Naive thymus-derived CD4-positive, alpha-beta T cell (primary cell): ENCODE data around the gene IKZF1. TPM values are rescaled to one million over a fixed set of nuclear protein-coding genes. Genes with fewer than 3 reads are reported as not detected.

Experiments used
- ATAC-seq: fragments of 150-1000 bp; cut with Tn5 transposase; 2 replicates; pipeline ENCODE4 v1.10.0; 2021; ENCODE audit warnings: mild to moderate bottlenecking, moderate library complexity
- CTCF ChIA-PET: fragments of 350-600 bp; sonication (Branson Sonifier 250); formaldehyde crosslinking; loops from one replicate; lab custom pipeline; 2021; ENCODE audit warnings: antibody characterized with exemption; lab: Charles Lee
- POLR2A ChIA-PET: fragments of 350-600 bp; sonication (Branson Sonifier 250); formaldehyde crosslinking; loops from one replicate; lab custom pipeline; 2021; ENCODE audit warnings: antibody characterized with exemption, inconsistent platforms; lab: Charles Lee
- DNase-seq, 9 donors: peaks; one replicate each; pipeline versions ENCODE4 v3.0.0 to v3.0.0-alpha.2; 2020 to 2022; ENCODE audit warnings: mixed read lengths in 1 of 9
- H3K27ac ChIP-seq: one replicate; pipeline ENCODE4 v1.7.0; 2013; ENCODE audit warnings: mild to moderate bottlenecking, low read depth, low read length, moderate library complexity
- H3K27me3 ChIP-seq, 2 donors: one replicate each; pipeline ENCODE4 v1.7.0; 2013; ENCODE audit warnings: low read length in 2 of 2, mild to moderate bottlenecking in 2 of 2, moderate library complexity in 2 of 2; ENCODE audit not compliant: control insufficient read depth in 2 of 2, insufficient read depth in 2 of 2
- H3K36me3 ChIP-seq, 3 experiments: 1 replicate in 2 of 3; 2 replicates in 1 of 3; pipeline ENCODE4 v1.7.0; 2013; ENCODE audit warnings: low read length in 3 of 3, mild to moderate bottlenecking in 3 of 3, moderate library complexity in 1 of 3; ENCODE audit not compliant: insufficient read depth in 3 of 3, control insufficient read depth in 2 of 3
- H3K4me1 ChIP-seq, 2 donors: one replicate each; pipeline ENCODE4 v1.7.0; 2013; ENCODE audit warnings: low read length in 2 of 2, mild to moderate bottlenecking in 2 of 2, moderate library complexity in 1 of 2; ENCODE audit not compliant: control insufficient read depth in 2 of 2, insufficient read depth in 2 of 2
- H3K4me3 ChIP-seq: 2 replicates; pipeline ENCODE4 v1.7.0; 2013; ENCODE audit warnings: mild to moderate bottlenecking, low read length
- H3K9me3 ChIP-seq, 3 experiments: 1 replicate in 2 of 3; 2 replicates in 1 of 3; pipeline ENCODE4 v1.7.0; 2013; ENCODE audit warnings: low read length in 3 of 3; ENCODE audit not compliant: control insufficient read depth in 2 of 3
- H3K27ac Mint-ChIP-seq, 9 donors: one replicate each; pipeline ENCODE4 v1.8.0; 2020 to 2022; ENCODE audit warnings: mixed read lengths in 9 of 9, mild to moderate bottlenecking in 8 of 9, moderate library complexity in 5 of 9, inconsistent platforms in 2 of 9
- H3K27me3 Mint-ChIP-seq, 5 donors: one replicate each; pipeline ENCODE4 v1.8.0; 2021 to 2022; ENCODE audit warnings: mixed read lengths in 5 of 5, mild to moderate bottlenecking in 1 of 5
- H3K36me3 Mint-ChIP-seq, 5 donors: one replicate each; pipeline ENCODE4 v1.8.0; 2020 to 2022; ENCODE audit warnings: mixed read lengths in 5 of 5, mild to moderate bottlenecking in 3 of 5, inconsistent platforms in 1 of 5
- H3K4me1 Mint-ChIP-seq, 7 donors: one replicate each; pipeline ENCODE4 v1.8.0; 2020 to 2022; ENCODE audit warnings: mixed read lengths in 7 of 7, mild to moderate bottlenecking in 3 of 7, inconsistent platforms in 1 of 7
- H3K4me3 Mint-ChIP-seq, 10 donors: one replicate each; pipeline ENCODE4 v1.8.0; 2020 to 2022; ENCODE audit warnings: mild to moderate bottlenecking in 10 of 10, mixed read lengths in 10 of 10, moderate library complexity in 6 of 10, inconsistent platforms in 2 of 10
- H3K9me3 Mint-ChIP-seq, 11 donors: one replicate each; pipeline ENCODE4 v1.8.0; 2020 to 2022; ENCODE audit warnings: mixed read lengths in 11 of 11, mild to moderate bottlenecking in 4 of 11, inconsistent platforms in 1 of 11, moderate library complexity in 1 of 11
- intact Hi-C, 2 donors: fragments of 100-400 bp; cut with micrococcal nuclease; formaldehyde crosslinking; loops; one replicate each; pipeline ENCODE4 v1.15.1; 2023
- polyA plus RNA-seq, 2 donors: library from polyadenylated mRNA; unstranded; fragments of 300-500 nt; fragmentation: Illumina TruSeq; gene quantifications; one replicate each; pipeline ENCODE4 v1.2.3, GENCODE V29; 2021
- total RNA-seq, 6 experiments: library from RNA in 5 of 6; stranded (reverse) in 5 of 6; gene quantifications; 1 replicate in 5 of 6; 2 replicates in 1 of 6; pipeline ENCODE4 v1.2.3 and lab custom pipeline; 2021 to 2026

IKZF1 gene
- total and polyA plus RNA-seq, 7 experiments from 2014 or later = 258 to 548 (median 434) TPM

DNA sequence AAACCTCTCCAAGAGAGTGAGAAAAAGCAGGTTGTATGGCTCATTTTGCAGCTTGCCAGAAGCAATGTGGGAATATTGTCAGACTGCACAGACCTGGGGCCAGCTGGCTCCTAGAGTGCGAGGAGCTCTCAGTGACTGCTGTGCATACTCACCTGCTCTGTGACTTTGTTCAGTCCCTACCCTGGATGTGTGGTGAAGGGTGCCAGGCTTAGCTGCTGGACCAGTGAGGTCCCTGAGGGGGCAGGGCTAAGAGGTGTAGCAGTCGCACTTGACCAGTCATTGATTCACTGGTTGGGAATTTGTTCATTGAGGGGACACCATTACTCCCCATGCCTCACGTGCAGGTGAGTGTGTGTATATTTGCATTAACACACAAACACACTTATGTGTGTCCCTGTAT is 60.1 kb downstream of the IKZF1 start:
- ChIA-PET POLR2A (interaction anchor here (3.4 to 43.0 kb wide), 6 partner anchors 1 to 156 kb away, joined by 15 to 2368 read pairs (median 808); partner anchors contain the start of gene IKZF1), CTCF (interaction anchor here (1.0 to 15.2 kb wide), 8 partner anchors 9 to 160 kb away, joined by 3 to 210 read pairs (median 7); partner anchors contain the start of gene IKZF1)
- peaks cover 0 to 7% (median 0%) of the 10 kb centered on the region in 11 donors for H3K9me3 Mint-ChIP-seq
- intact Hi-C loops = no loop called here
- peaks cover 69 to 100% (median 99%) of the 10 kb centered on the region in 7 donors for H3K4me1 Mint-ChIP-seq
- DNase-seq (no peak), ATAC-seq (no peak)
- H3K36me3 Mint-ChIP-seq = peaks cover 8 to 80% (median 61%) of the 10 kb centered on the region in 5 donors
- Histone ChIP-seq H3K27ac (peak overlapping the region; percentile 94), H3K4me1 (peaks cover 92 to 94% of the 10 kb centered on the region in 2 donors), H3K9me3 (no peaks in the 10 kb centered on the region), H3K36me3 (peaks cover 0 to 39% (median 3%) of the 10 kb centered on the region in 3 experiments), H3K27me3 (no peaks in the 10 kb centered on the region), H3K4me3 (no peak overlapping the region)
- H3K27ac Mint-ChIP-seq = peak overlapping the region in 6 of 9 donors; percentile 79 to 100 (median 100)
- H3K4me3 Mint-ChIP-seq = peak overlapping the region in 7 of 10 donors; percentile 35 to 89 (median 60)
- no peaks in the 10 kb centered on the region for H3K27me3 Mint-ChIP-seq

DNA sequence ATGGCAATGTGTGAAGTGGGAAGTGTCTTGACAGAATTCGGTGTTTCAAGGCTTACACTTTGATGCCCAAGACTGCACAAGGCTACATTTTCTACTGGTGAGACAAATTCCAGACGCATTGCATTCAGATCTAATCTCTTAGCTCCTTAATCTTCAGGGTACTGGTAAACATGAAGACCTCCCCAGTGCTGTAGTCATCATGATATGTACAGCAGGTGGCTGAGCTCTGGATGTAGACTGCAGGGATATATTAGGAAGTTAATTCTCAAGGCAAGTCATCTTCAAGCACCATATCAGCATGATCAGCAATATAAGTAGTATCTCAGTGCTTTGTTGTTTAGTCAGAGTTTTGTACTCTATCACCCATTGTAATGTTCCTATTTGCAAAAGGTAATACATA is 61.8 kb downstream of the IKZF1 start:
- Histone ChIP-seq H3K27me3 (no peaks in the 10 kb centered on the region), H3K4me1 (peaks cover 87 to 94% of the 10 kb centered on the region in 2 donors), H3K9me3 (no peaks in the 10 kb centered on the region), H3K36me3 (peaks cover 9 to 49% (median 13%) of the 10 kb centered on the region in 3 experiments), H3K27ac (peak overlapping the region; percentile 94), H3K4me3 (no peak overlapping the region)
- Mint-ChIP-seq H3K36me3 (peaks cover 8 to 70% (median 51%) of the 10 kb centered on the region in 5 donors), H3K27me3 (no peaks in the 10 kb centered on the region), H3K4me1 (peaks cover 62 to 99% (median 96%) of the 10 kb centered on the region in 7 donors), H3K4me3 (peak overlapping the region; percentile 25 to 89 (median 60)), H3K9me3 (peaks cover 0 to 7% (median 0%) of the 10 kb centered on the region in 11 donors), H3K27ac (peak overlapping the region in 6 of 9 donors; percentile 80 to 100 (median 96))
- POLR2A ChIA-PET = interaction anchor here (0.8 to 43.0 kb wide), 12 partner anchors 2 to 273 kb away, joined by 3 to 2368 read pairs (median 10); partner anchors contain the start of genes IKZF1 and ZPBP
- ATAC-seq (no peak), DNase-seq (no peak)
- CTCF ChIA-PET = interaction anchor here (0.7 to 15.2 kb wide), 21 partner anchors 8 to 273 kb away, joined by 3 to 210 read pairs (median 5); partner anchors contain the start of genes IKZF1 and ZPBP
- intact Hi-C loops = no loop called here

- ATAC-seq = peak; percentile 51
- DNase-seq = peak in 3 of 9 donors; percentile 60 to 71 (median 62)
- peak overlapping the region in 6 of 9 donors; percentile 80 to 100 (median 96) for H3K27ac Mint-ChIP-seq
These were observed 62.6 kb downstream of the IKZF1 start for GRCh38 chr7:50367100-50367499.

DNA sequence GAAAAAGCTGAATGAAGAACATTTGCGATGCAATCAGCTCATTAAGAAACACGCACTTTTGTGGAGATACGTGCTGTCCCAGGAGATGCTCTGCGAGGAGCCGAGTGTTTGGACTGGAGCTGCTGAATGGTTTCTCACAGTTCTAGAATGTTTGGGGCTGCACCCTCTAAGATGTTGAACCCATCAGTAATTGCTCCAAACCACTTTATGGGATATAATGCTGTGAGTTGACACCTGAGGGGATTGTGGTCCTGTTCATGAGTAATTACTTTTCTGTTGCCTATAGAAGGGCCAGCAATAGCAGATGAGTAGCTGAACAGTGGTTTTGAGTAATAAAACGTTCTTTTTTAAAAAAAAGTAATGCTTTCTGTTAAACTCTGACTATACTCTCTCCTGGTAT is 63.1 kb downstream of the IKZF1 start:
- Histone ChIP-seq H3K9me3 (no peaks in the 10 kb centered on the region), H3K4me1 (peaks cover 87 to 94% of the 10 kb centered on the region in 2 donors), H3K4me3 (no peak overlapping the region), H3K27ac (peak overlapping the region; percentile 94), H3K36me3 (peaks cover 17 to 53% (median 20%) of the 10 kb centered on the region in 3 experiments), H3K27me3 (no peaks in the 10 kb centered on the region)
- DNase-seq (no peak), ATAC-seq (no peak)
- ChIA-PET POLR2A (interaction anchor here (0.6 to 43.0 kb wide), 13 partner anchors 3 to 224 kb away, joined by 3 to 2368 read pairs (median 7); partner anchors contain the start of gene IKZF1), CTCF (interaction anchor here (0.6 to 15.2 kb wide), 28 partner anchors 9 to 225 kb away, joined by 3 to 210 read pairs (median 5); partner anchors contain the start of gene IKZF1)
- Mint-ChIP-seq H3K36me3 (peaks cover 11 to 70% (median 53%) of the 10 kb centered on the region in 5 donors), H3K27ac (peak overlapping the region in 6 of 9 donors; percentile 80 to 100 (median 96)), H3K9me3 (peaks cover 0 to 5% (median 0%) of the 10 kb centered on the region in 11 donors), H3K27me3 (no peaks in the 10 kb centered on the region), H3K4me1 (peaks cover 66 to 99% (median 95%) of the 10 kb centered on the region in 7 donors), H3K4me3 (peak overlapping the region; percentile 51 to 89 (median 66))
- intact Hi-C loops = loop anchor here in 1 of 2 donors (1.0 kb wide), 1 partner anchor 219 kb away; no protein-coding TSS in a partner anchor

More at GRCh38 chr7:50367100-50367499, 62.6 kb downstream of the IKZF1 start:
- Histone ChIP-seq H3K4me1 (peaks cover 87 to 94% of the 10 kb centered on the region in 2 donors), H3K27ac (peak overlapping the region; percentile 94), H3K27me3 (no peaks in the 10 kb centered on the region), H3K9me3 (no peaks in the 10 kb centered on the region), H3K36me3 (peaks cover 13 to 51% (median 17%) of the 10 kb centered on the region in 3 experiments), H3K4me3 (no peak overlapping the region)
- peaks cover 65 to 99% (median 95%) of the 10 kb centered on the region in 7 donors for H3K4me1 Mint-ChIP-seq
- no peaks in the 10 kb centered on the region for H3K27me3 Mint-ChIP-seq
- intact Hi-C loops = loop anchor here in 1 of 2 donors (1.0 kb wide), 1 partner anchor 219 kb away; no protein-coding TSS in a partner anchor
- ChIA-PET CTCF (interaction anchor here (0.6 to 15.2 kb wide), 24 partner anchors 10 to 274 kb away, joined by 3 to 210 read pairs (median 5); partner anchors contain the start of genes IKZF1 and ZPBP), POLR2A (interaction anchor here (0.7 to 43.0 kb wide), 13 partner anchors 3 to 274 kb away, joined by 3 to 2368 read pairs (median 7); partner anchors contain the start of genes IKZF1 and ZPBP)
- H3K9me3 Mint-ChIP-seq = peaks cover 0 to 7% (median 0%) of the 10 kb centered on the region in 11 donors
- H3K4me3 Mint-ChIP-seq = peak overlapping the region; percentile 51 to 89 (median 62)
- peaks cover 11 to 70% (median 53%) of the 10 kb centered on the region in 5 donors for H3K36me3 Mint-ChIP-seq

DNA sequence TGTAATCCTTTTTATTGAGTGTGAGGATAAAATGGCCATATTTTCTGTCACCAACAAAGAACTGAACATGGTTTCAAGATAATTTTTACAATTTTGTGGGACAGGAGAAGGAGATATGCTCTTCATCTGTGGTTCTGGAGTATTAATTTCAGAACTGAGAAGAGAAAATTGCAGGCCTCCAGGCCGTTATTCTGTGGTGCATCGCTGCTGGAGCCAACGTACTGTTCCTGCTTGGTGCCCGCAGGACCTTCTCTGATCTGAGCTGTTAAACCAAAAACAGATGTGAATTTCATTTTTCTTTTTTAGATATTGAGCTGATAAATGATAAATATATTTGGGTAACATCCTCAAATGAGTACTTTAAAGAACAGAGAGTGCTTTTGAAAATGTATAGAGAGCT is 63.9 kb downstream of the IKZF1 start:
- Mint-ChIP-seq H3K36me3 (peaks cover 11 to 69% (median 51%) of the 10 kb centered on the region in 5 donors), H3K4me3 (peak overlapping the region; percentile 51 to 89 (median 66)), H3K27me3 (no peaks in the 10 kb centered on the region), H3K9me3 (no peaks in the 10 kb centered on the region), H3K27ac (peak overlapping the region in 6 of 9 donors; percentile 80 to 100 (median 96)), H3K4me1 (peaks cover 65 to 99% (median 95%) of the 10 kb centered on the region in 7 donors)
- Histone ChIP-seq H3K27me3 (no peaks in the 10 kb centered on the region), H3K27ac (peak overlapping the region; percentile 94), H3K4me1 (peaks cover 87 to 94% of the 10 kb centered on the region in 2 donors), H3K9me3 (no peaks in the 10 kb centered on the region), H3K36me3 (peaks cover 20 to 49% (median 27%) of the 10 kb centered on the region in 3 experiments), H3K4me3 (peak overlapping the region; percentile 15)
- intact Hi-C loops = loop anchor here (1.0 to 2.0 kb wide), 5 partner anchors 35 to 276 kb away; partner anchors contain the start of gene ZPBP (in 2 of the 2)
- POLR2A ChIA-PET = interaction anchor here (1.2 to 43.0 kb wide), 10 partner anchors 9 to 223 kb away, joined by 3 to 2368 read pairs (median 8); partner anchors contain the start of gene IKZF1
- no peak for ATAC-seq
- no peak for DNase-seq
- CTCF ChIA-PET = interaction anchor here (0.6 to 15.2 kb wide), 37 partner anchors 8 to 226 kb away, joined by 3 to 210 read pairs (median 4); partner anchors contain the start of gene IKZF1
